Upper lobe of left lung (tissue), 6 donors: ENCODE results near the gene PDXK. TPM values are rescaled to one million over a fixed set of nuclear protein-coding genes. Genes with fewer than 3 reads are reported as not detected.
"Not testable (repeated sequence)": the region's sequence is repeated elsewhere in the genome, so short reads cannot be mapped to it uniquely, and the experiment has no call there.

Experiments used
- ATAC-seq, 2 donors: fragments of 200-7000 bp; cut with Tn5 transposase; one replicate each; pipeline ENCODE4 v1.9.1; 2022; ENCODE audit warnings: mild to moderate bottlenecking in 2 of 2, moderate library complexity in 2 of 2; ENCODE audit not compliant: low FRiP score in 2 of 2
- DNase-seq, 2 donors: peaks; one replicate each; pipeline ENCODE4 v3.0.0-alpha.2; 2019 to 2020
- H3K27ac ChIP-seq, 4 donors: fragments of 200-600 bp; sonication (generic); one replicate each; pipeline ENCODE4 v1.5.1; 2016 to 2019
- H3K27me3 ChIP-seq, 4 donors: fragments of 200-600 bp; sonication (generic); one replicate each; pipeline ENCODE4 v1.5.1; 2017 to 2019
- H3K36me3 ChIP-seq, 4 donors: fragments of 200-600 bp; sonication (generic); one replicate each; pipeline ENCODE4 v1.5.1; 2016 to 2019
- H3K4me1 ChIP-seq, 4 donors: fragments of 200-600 bp; sonication (generic); one replicate each; pipeline ENCODE4 v1.5.1; 2018 to 2019
- H3K4me3 ChIP-seq, 4 donors: fragments of 200-600 bp; sonication (generic); one replicate each; pipeline ENCODE4 v1.5.1; 2017 to 2019; ENCODE audit warnings: mild to moderate bottlenecking in 2 of 4, moderate library complexity in 1 of 4
- H3K9me3 ChIP-seq, 4 donors: fragments of 200-600 bp; sonication (generic); one replicate each; pipeline ENCODE4 v1.5.1; 2018 to 2019
- EP300 ChIP-seq, 4 donors: sonication (generic); formaldehyde crosslinking; IDR thresholded peaks; one replicate each; pipeline ENCODE4 v1.5.1; 2017; ENCODE audit warnings: antibody characterized with exemption in 4 of 4, control low read depth in 2 of 4
- POLR2A ChIP-seq, 4 donors: fragments of 450-650 bp; IDR thresholded peaks; one replicate each; pipeline ENCODE4 v1.5.1; 2016 to 2017; ENCODE audit warnings: antibody characterized with exemption in 4 of 4, mild to moderate bottlenecking in 2 of 4
- POLR2AphosphoS5 ChIP-seq, 2 donors: sonication (generic); formaldehyde crosslinking; IDR thresholded peaks; one replicate each; pipeline ENCODE4 v1.5.1; 2017; ENCODE audit warnings: antibody characterized with exemption in 2 of 2
- WGBS, 2 donors: methylation state at CpG; one replicate each; pipeline ENCODE4 v1.1.5; 2017 to 2018; 5-methylcytosine and 5-hydroxymethylcytosine counted together
- total RNA-seq, 6 donors: library from RNA; depleted of rRNA in 4 of 6; stranded (reverse); fragments of >200 nt in 4 of 6; gene quantifications; one replicate each; pipeline versions ENCODE4 v1.1.0 to v1.2.1, GENCODE V29; 2016 to 2021
- TF ChIP-seq, protein P1 (sequence below), 6 experiments: fragments of 450-650 bp in 4 of 6; fragments of 200-600 bp in 2 of 6; sonication (generic) in 2 of 6; IDR thresholded peaks; one replicate each; pipeline ENCODE4 v1.5.1; 2016 to 2019; ENCODE audit warnings: antibody characterized with exemption in 6 of 6
- donor health status: DM: no; HTN: no; CAD: no; lungs with moderate emphysema.
- donor health status: DM: no; HTN: yes; CAD: no; lungs with severe emphysema.

Gene PDXK
- total RNA-seq, 6 donors from 2014 or later: 105 to 301 (median 207) TPM

DNA sequence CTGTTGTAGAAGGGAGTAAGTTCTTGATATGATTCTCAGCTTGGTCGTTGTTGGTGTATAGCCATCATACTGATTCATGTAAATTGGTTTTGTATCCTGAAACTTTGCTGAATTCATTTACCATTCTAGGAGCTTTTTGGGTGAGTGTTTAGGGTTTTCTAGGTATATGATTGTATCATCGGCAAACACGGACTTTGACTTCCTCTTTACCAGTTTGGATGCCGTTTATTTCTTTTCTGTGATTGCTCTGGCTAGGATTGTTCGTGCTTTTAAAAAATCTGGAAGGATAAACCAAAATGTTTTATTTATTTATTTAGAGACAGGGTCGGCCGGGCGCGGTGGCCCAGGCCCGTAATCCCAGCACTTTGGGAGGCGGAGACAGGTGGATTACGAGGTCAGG, 39.0 kb upstream of the PDXK start:
- no peaks in the 10 kb centered on the region for H3K27me3 ChIP-seq
- ATAC-seq (no peak), DNase-seq (peak in 1 of 2 donors; percentile 62)
- no peak overlapping the region for H3K27ac ChIP-seq
- H3K4me3 ChIP-seq: no peak overlapping the region
- WGBS, 2 donors: 93 to 95% methylated on average over 12 of the region's 12 CpGs
- H3K9me3 ChIP-seq: no peaks in the 10 kb centered on the region
- peaks cover 18 to 86% (median 55%) of the 10 kb centered on the region in 4 donors for H3K36me3 ChIP-seq
- TF ChIP-seq EP300 (IDR thresholded peaks at IDR 0.05) (no peak), POLR2AphosphoS5 (IDR thresholded peaks at IDR 0.05) (no peak), POLR2A (IDR thresholded peaks at IDR 0.05) (no peak)
- TF ChIP-seq, protein P1, sequence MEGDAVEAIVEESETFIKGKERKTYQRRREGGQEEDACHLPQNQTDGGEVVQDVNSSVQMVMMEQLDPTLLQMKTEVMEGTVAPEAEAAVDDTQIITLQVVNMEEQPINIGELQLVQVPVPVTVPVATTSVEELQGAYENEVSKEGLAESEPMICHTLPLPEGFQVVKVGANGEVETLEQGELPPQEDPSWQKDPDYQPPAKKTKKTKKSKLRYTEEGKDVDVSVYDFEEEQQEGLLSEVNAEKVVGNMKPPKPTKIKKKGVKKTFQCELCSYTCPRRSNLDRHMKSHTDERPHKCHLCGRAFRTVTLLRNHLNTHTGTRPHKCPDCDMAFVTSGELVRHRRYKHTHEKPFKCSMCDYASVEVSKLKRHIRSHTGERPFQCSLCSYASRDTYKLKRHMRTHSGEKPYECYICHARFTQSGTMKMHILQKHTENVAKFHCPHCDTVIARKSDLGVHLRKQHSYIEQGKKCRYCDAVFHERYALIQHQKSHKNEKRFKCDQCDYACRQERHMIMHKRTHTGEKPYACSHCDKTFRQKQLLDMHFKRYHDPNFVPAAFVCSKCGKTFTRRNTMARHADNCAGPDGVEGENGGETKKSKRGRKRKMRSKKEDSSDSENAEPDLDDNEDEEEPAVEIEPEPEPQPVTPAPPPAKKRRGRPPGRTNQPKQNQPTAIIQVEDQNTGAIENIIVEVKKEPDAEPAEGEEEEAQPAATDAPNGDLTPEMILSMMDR (IDR thresholded peaks at IDR 0.05): no peak
- H3K4me1 ChIP-seq: no peaks in the 10 kb centered on the region

DNA sequence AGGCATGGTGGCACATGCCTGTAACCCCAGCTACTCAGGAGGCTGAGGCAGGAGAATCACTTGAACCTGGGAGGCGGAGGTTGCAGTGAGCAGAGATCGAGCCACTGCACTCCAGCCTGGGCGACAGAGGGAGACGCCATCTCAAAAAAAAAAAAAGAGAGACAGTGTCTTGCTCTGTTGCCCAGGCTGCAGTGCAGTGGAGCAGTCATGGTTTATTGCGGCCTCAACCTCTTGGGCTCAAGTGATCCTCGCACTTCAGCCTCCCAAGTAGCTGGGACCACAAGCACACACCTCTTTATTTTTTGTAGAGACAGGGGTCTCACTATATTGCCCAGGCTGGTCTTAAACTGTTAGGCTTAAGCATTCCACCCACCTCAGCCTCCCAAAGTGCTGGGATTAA, 38.5 kb upstream of the PDXK start:
- not testable (repeated sequence) for H3K4me3 ChIP-seq, DNase-seq, ATAC-seq, H3K4me1 ChIP-seq, H3K27me3 ChIP-seq, H3K9me3 ChIP-seq, H3K27ac ChIP-seq
- peaks cover 22 to 86% (median 56%) of the 10 kb centered on the region in 4 donors for H3K36me3 ChIP-seq
- 87 to 96% methylated on average over 6 of the region's 6 CpGs for WGBS, 2 donors

DNA sequence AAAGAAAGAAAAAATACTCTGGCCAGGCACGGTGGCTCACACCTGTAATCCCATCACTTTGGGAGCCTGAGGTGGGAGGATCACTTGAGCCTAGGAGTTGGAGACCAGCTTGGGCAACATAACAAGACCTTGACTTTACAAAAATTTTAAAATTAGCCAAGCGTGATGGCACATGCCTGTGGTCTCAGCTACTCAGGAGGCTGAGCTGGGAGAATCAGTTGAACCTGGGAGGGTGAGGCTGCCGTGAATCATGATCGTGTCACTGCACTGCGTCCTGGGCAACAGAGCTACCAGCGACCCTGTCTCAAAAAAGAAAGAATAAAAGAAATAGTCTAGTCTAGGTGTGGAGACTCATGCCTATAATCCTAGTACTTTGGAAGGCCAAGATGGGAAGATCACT, 37.3 kb upstream of the PDXK start:
- DNase-seq (no peak), ATAC-seq (no peak)
- Histone ChIP-seq H3K36me3 (peaks cover 24 to 86% (median 58%) of the 10 kb centered on the region in 4 donors), H3K27ac (no peak overlapping the region), H3K4me1 (no peaks in the 10 kb centered on the region), H3K9me3 (no peaks in the 10 kb centered on the region), H3K27me3 (no peaks in the 10 kb centered on the region), H3K4me3 (no peak overlapping the region)
- WGBS, 2 donors: 96 to 98% methylated on average over 6 of the region's 6 CpGs
- TF ChIP-seq POLR2A (IDR thresholded peaks at IDR 0.05) (no peak), POLR2AphosphoS5 (IDR thresholded peaks at IDR 0.05) (no peak), EP300 (IDR thresholded peaks at IDR 0.05) (no peak)
- TF ChIP-seq, protein P1 (IDR thresholded peaks at IDR 0.05): no peak

DNA sequence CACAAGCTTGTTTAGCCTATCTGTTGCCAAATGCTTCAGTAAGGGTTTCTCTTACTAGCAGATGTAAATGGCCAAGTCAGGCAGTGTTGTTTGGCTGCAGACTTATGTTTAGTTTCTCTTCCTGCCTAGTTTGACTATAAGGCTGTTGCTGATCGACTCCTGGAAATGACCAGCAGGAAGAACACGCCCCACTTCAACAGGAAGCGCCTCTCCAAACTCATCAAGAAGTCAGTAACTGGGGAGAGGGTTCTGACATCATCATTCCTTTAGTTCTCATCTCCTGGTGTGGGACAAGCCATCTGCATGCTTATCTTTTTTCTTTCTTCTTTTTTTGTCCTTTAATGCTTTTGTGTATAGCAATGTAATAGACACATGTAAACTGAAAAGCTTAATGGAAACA, 34.5 kb upstream of the PDXK start:
- peaks cover 29 to 92% (median 66%) of the 10 kb centered on the region in 4 donors for H3K36me3 ChIP-seq
- no peak for TF ChIP-seq POLR2A (IDR thresholded peaks at IDR 0.05)
- peak in 2 of 4 donors; percentile 24 to 47 for TF ChIP-seq EP300 (IDR thresholded peaks at IDR 0.05)
- TF ChIP-seq POLR2AphosphoS5 (IDR thresholded peaks at IDR 0.05): peak; percentile 17 to 36
- TF ChIP-seq, protein P1 (IDR thresholded peaks at IDR 0.05): no peak
- H3K4me3 ChIP-seq: no peak overlapping the region
- peak in 1 of 2 donors; percentile 21 for ATAC-seq
- no peaks in the 10 kb centered on the region for H3K27me3 ChIP-seq
- DNase-seq: no peak
- H3K9me3 ChIP-seq: no peaks in the 10 kb centered on the region
- peak overlapping the region in 2 of 4 donors; percentile 17 to 42 for H3K27ac ChIP-seq
- WGBS, 2 donors: 53 to 56% methylated on average over 3 of the region's 3 CpGs
- peaks cover 0 to 5% (median 0%) of the 10 kb centered on the region in 4 donors for H3K4me1 ChIP-seq

DNA sequence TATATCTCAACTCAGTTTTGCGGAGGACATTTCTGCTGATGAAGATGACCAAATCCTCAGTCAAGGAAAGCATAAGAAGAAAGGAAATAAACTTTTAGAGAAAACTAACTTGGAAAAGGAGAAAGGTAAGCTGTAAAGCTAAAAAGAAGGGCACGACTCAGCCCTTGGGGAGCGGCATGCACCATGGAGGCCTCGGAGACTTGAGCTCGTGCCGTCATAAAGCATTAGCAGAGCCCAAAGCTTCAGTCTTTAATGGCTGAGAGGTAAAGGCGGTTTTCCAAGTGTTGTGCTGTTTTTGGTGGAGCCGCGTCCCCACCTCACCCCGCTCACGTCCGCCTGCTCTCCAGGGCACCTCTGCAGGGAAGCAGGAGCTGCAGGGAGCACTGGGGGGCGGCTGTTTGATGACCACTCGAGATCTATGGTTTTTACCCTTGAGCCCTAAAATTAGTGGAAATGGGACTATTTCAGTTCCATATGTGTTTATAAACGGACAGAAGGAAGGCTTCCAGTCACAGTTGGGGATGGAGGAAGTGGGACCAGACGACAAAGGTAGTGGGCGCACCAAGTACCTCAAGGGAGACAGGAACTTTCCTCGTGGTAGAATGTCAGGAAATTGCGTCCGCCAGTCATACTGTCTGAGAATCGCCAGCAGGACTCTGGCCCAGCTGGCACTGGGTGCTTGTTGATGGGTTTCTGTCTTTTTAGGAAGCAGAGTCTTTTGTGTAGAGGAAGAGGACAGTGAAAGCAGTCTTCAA, 31.9 kb upstream of the PDXK start:
- no peaks in the 10 kb centered on the region for H3K27me3 ChIP-seq
- no peak overlapping the region for H3K4me3 ChIP-seq
- TF ChIP-seq POLR2A (IDR thresholded peaks at IDR 0.05) (no peak), EP300 (IDR thresholded peaks at IDR 0.05) (no peak), POLR2AphosphoS5 (IDR thresholded peaks at IDR 0.05) (no peak)
- TF ChIP-seq, protein P1 (IDR thresholded peaks at IDR 0.05): no peak
- DNase-seq (no peak), ATAC-seq (no peak)
- H3K4me1 ChIP-seq: peaks cover 0 to 5% (median 0%) of the 10 kb centered on the region in 4 donors
- H3K36me3 ChIP-seq: peaks cover 29 to 95% (median 81%) of the 10 kb centered on the region in 4 donors
- H3K9me3 ChIP-seq: no peaks in the 10 kb centered on the region
- H3K27ac ChIP-seq: no peak overlapping the region
- WGBS, 2 donors: 87 to 88% methylated on average over 21 of the region's 21 CpGs
